ENCODE data around the gene KLHDC4.

- TF ChIP-seq, protein P1, sequence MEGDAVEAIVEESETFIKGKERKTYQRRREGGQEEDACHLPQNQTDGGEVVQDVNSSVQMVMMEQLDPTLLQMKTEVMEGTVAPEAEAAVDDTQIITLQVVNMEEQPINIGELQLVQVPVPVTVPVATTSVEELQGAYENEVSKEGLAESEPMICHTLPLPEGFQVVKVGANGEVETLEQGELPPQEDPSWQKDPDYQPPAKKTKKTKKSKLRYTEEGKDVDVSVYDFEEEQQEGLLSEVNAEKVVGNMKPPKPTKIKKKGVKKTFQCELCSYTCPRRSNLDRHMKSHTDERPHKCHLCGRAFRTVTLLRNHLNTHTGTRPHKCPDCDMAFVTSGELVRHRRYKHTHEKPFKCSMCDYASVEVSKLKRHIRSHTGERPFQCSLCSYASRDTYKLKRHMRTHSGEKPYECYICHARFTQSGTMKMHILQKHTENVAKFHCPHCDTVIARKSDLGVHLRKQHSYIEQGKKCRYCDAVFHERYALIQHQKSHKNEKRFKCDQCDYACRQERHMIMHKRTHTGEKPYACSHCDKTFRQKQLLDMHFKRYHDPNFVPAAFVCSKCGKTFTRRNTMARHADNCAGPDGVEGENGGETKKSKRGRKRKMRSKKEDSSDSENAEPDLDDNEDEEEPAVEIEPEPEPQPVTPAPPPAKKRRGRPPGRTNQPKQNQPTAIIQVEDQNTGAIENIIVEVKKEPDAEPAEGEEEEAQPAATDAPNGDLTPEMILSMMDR (IDR thresholded peaks at IDR 0.05): no peak
- no peak for TF ChIP-seq EZH2 (IDR thresholded peaks at IDR 0.05; ENCODE audit: borderline replicate concordance, insufficient read depth, low read depth, low read length, poor library complexity, severe bottlenecking)
Measured at GRCh38 chr16:87721622-87722585, 43.9 kb downstream of the KLHDC4 start.

Data from B cell (primary cell).